C1 segment of cervical spinal cord (tissue), 14 donors: ENCODE results near the gene FYCO1.
A peak's percentile ranks its signal among the peaks of the same experiment; 100 is the strongest.

Experiments used
- DNase-seq, 14 donors: peaks; one replicate each; lab custom pipeline; 2025; lab: John Stamatoyannopoulos, UW

The FYCO1 gene

DNA sequence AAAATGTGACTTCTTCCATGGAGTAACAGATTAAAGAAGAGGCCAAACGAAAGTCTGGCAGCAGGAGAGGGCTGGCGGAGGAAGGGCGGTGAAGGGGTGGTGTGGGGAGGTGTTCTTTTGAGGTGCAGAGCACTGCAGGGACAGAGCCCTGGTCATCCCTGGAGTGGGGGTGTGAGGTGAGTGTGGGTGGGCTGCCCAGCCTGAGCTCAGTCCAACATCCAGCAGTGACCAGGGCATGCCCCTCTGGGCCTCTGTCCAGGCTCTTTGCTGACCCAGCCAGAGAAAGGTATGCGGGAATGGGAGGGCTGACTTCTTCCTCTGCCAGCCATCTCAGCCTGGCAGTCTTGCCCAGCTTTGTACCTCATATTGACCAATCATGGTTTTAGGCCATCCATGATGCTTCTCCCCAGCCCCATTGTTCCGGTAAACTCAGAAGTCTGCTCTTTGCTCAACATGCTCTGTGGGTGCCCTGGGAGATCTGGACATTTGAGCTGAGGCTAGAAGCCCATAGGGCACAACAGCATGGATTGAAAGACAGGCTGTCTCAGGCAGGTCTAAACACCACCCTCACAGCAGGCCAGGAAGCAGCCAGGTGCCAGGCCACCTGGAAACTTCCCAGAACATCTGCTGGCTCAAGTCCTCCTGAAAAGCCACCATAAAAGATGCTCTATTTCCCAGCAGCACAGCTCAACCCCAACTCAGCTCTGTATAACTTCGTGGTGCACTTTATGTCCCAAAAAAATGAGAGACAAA is 78.3 kb downstream of the FYCO1 start:
- peak in 1 of 14 donors; percentile 6 for DNase-seq

DNA sequence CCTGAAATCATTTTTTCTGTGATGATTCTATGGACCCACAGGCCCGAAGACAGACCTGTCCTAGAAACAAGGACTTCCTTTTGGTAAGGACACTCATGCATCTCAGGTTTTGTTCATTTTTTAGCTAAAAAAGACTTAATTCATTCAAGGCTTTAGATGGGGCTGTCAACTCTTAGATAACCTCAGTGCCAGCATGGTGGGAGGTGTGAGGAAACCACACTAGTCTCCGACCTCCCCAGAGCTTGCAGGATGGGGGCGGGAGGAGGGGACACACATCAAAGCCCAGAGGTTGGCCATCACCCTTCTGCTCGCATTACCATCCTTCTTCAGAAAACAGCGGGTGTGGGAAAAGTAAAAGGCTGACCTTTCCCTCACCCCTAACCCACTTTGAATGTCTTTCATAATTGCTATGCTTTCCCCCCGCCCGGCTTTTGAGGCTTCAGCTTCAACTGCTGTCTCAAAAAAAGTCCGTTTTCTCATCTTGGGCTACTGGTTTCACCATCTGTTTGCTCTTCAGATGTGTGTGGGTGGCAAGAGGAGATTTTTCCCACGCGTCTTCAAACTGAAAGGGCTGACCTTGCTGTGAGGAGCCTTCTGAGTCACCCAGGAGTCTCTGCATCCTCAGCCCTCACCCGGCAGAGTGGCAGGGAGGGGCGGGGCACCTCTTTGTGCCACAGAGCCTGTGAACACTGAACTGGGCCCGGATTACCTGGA is 79.9 kb downstream of the FYCO1 start:
- DNase-seq: no peak

DNA sequence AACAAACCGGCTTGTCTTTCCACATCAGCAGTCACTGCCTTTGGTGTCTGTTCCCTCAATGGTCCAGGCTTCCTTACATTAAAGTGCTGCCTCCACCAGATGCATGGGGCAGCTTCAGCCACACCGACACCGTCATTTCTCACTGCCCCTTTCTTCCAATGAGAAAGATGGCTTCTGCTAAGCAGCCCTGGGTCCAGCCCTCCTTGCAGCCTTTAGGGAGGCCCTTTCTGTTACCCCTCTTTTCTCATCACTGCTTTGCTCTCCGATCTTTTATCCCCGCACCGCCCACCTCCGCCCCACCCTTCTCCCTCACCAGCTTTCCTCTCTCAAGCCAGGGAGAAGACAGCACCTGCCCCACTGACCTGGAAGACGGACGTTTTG is 80.6 kb downstream of the FYCO1 start:
- no peak for DNase-seq

DNA sequence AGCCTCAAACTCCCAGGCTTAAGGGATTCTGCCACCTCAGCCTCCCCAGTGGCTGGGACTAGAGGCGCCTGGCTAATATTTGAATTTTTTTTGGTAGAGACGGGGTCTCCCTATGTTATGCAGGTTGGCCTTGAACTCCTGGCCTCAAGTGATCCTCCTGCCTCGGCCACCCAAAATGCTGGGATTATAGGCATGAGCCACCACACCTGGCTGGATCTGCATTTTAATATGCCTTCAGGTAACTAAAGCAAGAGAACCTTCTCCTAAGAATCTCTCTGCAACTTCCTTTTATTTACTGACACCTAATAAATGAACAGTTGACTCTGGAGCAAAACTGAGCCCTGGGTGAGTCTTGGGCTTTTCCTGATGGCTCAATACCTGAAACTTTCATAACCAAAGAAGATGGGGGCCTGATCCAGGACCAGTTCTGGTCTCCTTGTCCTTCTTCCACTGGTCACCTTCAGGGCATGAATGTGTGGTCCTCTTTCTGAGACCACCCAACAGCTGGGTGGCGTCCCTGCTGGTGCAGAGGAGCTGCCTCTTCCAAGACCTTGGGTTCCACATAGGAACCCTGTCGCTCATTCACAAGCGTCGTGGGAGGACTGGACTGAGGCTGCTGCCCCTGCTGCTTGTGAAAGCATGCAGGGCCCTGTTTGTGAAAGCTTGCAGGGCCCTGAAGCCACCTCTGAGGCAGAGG is 81.1 kb downstream of the FYCO1 start:
- DNase-seq: no peak

DNA sequence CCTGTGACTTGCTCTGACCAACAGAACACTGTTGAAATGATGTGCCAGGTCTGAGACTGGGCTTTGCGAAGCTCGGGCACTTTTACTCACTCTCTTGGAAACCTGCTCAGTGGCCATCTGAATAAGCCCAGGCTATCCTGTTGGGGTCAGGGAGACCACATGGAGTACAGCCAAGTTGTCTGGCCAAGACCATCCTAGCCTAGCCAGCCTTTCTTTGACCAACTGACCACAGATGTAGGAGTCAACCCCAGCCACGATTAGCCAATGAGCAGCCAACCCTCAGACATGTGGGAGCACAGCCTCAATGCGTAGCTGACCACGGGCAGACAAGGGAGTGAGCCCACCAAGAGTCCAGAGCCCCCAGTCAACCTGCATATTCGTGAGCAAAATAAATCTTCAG is 83.2 kb downstream of the FYCO1 start:
- no peak for DNase-seq

DNA sequence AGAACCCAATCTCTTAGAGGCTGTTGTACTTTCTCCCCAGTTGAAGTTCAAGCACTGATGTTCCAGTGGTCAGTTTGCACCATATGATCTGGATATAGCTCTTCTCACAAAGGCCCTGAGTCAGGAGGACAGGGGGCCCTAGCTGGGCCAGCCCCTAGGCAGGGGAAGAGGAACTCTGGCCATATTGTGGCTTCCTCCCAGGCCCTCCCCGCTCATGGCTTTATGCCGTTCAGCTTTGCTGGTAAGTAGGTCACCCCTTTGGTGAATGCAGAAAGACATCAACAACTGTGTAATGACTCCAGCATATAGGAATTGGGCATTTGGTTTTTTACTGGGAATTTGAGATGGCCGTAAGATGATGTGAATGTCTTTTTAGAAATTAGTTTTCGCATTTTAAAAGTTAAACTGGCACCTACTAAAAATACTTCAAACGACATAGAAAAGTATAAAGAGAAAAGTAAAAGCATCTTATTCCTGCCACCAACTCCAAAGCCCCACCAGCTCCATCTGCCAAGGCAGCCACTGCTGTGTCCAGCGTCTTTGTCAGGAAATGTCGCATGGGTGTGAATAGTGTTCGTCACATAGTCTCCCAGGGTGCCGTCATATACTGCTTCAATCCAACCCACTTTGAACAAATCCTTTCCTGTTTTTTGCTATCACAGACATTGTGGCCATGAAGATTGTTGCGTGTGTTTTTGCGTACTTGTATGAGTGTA is 84.0 kb downstream of the FYCO1 start:
- DNase-seq: no peak

DNA sequence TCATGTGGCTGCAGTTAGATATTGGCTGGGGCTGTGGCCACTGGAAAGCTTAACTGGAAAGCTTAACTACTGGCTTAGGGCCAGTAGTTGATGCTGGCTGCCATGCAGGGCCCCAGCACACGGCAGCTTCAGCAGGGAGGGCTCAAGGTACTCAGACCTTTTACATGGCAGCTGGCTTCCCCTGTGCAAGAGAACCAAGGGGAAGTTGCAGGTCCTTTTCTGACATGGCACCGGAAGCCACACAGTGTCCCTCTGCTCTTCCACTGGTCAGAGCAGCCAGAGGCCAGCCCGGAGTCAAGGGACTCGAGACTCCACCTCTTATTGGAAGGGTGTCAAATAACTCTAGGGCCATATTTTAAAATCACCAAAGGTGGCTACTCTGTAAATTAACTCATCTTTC is 84.7 kb downstream of the FYCO1 start:
- DNase-seq: no peak

DNA sequence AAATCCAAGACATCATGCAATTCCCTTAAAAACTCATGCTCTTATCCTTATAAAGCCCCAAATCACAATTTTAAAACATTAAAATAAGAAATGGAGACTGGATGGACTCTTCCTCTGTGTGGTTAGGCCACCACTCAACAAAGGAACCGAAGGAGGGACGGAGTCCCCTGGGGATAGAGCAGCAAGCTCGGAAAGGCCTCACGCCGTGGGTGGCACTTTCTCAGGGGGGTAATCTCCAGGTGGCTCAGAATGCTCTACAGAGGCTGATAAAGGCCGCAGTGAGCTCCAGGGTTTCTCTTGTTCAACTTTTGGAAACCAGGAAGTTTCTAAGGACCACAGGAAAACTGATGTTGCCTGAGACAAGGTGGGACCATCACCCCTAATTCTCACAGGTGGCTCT is 86.1 kb downstream of the FYCO1 start:
- no peak for DNase-seq

DNA sequence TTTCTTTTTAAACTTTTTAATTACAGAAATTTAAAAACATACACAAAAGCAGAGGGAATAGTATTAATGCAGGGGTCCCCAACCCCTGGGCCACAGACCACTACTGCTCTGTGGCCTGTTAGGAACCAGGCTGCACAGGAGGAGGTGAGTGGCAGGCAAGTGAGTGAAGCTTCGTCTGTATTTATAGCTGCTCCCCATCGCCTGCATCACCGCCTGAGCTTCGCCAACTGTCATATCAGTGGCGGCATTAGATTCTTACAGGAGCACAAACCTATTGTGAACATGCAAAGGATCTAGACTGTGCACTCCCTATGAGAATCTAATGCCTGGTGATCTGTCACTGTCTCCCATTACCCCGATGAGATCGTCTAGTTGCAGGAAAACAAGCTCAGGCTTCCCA is 86.9 kb downstream of the FYCO1 start:
- DNase-seq: no peak

DNA sequence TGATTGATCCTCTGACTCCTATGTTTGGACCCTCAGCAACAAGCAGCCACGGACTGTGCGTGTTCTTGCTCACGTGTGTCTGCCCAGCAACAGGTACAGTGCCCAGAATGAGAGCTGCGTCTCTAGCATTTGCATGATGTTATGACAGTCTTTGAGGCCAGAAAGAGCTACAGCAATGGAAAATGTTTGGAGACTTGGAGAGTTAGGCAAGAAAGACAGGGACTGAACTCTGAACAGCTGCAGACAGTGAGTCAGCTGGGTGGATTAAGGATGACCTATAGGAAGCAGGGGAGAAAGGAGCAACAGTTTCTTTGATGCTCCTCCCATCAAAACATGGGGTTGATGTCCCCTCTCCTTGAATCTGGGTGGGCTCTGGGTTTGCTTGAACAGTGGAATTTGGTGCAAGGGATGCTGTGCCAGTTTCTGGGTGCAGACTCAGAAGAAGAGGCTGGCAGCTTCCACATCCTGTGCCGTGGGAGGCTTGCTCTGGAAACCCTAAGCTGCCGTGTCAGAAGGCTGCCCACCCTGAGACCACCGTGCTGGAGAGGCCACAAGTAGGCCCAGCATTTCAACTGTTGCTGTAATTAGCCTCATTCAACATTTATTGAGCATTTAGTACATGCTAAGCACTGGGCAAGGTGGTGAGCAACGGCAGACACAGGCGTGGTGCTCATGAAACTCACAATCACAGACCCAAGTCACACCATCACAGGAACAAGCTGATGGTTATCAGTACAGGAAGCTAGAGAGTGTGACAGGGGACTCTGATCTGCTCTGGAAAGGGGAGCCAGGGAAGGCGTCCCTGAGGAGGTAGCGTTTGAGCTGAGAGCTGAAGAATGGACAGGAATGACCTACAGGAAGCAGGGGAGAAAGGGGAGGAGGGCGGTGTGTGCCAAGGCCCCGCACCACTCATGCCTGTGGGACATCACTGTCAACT is 87.6 kb downstream of the FYCO1 start:
- DNase-seq: no peak

DNA sequence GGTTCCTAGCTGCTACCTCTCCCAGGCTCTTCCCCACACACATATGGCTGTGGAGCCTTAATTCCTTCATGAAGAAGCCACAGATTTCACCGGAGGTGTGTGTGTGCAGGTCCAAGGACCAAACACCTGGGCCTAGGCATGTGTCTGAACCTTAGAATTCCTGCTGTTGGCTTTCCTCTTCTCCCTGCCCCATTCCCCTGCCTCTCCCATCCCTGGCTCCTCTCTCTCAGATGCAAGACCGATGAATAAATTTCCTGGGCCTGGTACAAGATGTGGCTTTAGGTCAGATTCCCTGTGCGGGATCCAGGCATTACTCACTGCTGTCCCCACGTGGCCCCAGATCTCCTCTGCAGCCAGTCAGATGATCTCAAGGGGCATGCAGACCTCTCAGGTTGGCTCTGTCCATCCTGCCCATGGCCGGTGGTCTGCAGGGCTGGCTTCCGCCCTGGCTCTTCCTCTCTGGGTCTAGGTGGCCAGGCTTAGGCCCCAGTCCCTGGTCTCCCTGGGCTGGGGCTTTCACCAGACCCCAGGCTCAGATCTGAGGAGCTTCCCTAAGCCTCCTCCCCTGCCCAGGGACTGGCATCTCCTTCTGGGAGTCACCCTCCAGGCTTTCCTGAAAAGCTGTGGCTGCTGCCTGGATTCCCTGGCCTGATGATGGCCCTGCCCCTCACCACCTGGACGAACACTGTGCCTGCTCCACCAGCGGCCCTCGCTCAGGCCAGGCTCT is 88.8 kb downstream of the FYCO1 start:
- DNase-seq: no peak

DNA sequence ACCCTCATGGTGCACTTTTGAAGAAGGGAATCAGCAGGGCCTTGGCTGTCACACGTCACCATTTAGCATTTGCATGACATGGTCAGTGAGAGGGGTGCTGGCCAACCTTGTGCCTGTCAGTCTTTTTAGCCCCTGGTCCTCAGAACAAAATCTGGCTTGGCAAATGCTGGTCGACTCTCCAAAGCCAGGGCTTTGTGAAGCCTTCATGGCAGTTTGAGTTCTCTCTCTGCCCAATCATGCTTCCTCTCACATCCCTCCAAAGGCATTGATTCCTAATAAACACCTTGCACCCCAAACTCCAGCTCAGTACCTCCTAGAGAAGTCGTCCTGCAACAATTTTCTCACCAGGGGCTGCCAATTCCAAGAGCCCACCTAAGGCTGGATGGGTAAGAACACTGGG is 89.9 kb downstream of the FYCO1 start:
- no peak for DNase-seq

DNA sequence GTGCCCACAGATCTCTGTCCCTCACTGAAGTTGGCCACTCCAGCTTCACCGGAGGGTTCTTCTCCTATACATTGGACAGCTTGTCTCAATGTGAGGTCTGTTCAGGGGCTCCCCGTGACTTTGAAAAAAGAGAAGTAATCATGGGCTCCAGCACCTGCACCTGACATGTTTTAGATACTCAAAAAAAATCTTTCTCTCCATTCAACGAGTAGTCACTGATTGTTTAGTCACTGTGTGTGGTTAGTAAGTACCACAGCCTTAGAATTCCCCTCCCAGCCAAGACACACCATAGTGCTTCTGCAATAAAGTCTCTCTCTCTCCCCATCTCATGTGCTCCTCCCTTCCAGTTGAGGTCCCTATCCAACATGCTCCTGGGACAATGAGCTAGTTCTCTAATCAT is 90.7 kb downstream of the FYCO1 start:
- DNase-seq: no peak

DNA sequence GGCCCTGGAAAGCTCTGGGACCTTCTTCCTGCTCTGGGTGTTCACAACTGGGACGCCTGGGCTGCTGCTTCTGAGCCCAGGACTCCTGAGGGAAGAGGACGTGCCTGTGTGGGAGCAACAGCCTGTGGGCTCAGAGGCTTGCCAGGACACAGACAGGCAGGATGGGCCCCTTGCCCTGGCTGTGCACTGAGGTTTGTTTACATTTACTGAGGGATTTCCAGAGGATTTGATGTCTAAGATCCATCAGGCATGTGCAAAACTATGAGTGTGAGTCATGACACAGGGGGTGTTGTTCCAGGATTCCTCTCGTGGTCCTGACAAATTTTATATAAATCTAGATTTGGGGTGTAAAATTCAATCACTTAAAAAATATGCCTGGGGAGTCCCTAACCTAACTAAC is 98.7 kb downstream of the FYCO1 start:
- no peak for DNase-seq

DNA sequence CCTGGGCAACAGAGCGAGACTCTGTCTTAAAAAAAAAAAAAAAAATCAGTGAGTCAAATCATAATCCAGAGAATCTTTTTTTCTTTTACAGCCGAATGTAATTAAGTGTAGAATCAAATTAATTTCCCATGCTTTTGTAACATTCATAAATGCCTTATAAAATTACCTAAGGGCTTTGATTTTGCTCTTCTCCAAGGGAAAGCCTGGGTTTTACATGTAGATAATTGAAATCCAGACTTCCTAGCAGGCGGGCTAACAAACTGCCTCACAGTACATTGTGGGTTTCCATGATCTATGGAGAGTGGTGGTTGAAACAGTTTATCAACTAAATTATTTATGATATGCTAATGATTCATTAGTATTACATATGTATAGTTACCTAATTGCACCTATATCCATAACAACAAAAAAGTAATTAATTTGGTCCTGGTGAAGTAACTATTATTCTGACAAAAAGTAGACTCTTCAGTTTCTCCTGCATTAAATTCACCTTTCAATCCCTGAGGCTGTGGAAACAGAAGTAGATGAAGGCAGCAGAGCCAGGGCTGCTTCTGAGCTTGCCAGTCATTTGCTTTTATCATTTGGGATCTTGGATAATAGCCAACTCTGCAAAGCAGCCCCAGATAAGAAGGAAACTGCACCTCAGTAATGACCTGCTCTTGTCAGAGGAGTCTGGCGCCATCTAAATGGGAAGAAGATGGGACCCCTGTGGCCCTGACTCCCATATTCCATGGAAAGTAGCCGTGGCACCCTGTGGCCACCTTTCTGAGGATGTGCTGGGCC is 99.7 kb downstream of the FYCO1 start:
- DNase-seq: no peak

DNA sequence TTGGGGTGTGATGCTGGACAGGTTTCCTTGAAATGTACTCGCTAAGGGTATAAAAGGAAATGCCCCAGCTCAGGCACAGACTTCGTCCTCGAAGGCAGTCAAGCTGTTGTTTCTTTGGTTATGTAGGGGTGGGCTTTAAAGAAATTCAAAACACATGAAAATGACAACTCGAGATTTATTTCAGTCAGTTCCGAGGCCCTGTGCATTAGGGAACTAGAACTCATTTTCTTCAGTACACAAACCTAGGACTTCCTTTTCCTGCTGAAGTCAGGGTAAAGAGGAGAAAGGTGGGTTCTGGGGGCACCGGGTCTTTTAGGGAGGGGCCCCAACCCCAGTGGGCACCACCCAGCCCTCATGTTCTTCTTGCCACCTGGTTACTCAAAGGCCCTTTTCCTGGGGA is 101.6 kb downstream of the FYCO1 start:
- DNase-seq: no peak

DNA sequence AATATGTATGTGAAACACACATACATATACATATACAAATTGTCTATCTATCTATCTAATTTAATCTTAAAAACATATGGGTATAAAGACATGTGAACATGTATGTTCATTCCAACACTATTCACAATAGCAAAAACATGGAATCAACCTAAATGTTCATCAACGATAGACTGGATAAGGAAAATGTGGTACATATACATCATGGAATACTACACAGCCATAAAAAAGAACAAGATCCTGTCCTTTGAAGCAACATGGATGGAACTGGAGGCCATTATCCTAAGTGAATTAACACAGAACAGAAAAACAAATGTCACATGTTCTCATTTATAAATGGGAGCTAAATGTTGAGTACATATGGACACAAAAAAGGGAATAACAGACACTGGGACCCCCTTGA is 103.5 kb downstream of the FYCO1 start:
- DNase-seq: no peak

DNA sequence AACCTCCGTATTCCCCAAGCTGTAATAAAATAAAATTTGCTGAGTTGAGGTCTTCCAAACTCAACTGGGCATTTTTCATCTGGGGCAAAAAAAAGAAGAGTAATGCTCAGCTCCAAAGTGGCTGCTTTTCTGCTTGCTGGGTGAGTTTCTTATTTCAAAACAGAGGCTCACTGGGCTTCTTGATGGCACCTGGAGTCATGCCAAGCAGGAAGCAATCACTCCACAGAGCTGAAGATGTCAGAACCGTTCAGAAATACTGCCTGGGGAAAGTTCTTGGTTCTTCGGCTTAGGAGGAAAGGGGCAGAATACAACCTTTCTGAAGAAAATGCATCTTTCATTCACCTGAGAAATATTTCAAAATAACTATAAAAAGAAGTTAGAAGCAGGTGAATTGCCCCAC is 105.2 kb downstream of the FYCO1 start:
- no peak for DNase-seq

DNA sequence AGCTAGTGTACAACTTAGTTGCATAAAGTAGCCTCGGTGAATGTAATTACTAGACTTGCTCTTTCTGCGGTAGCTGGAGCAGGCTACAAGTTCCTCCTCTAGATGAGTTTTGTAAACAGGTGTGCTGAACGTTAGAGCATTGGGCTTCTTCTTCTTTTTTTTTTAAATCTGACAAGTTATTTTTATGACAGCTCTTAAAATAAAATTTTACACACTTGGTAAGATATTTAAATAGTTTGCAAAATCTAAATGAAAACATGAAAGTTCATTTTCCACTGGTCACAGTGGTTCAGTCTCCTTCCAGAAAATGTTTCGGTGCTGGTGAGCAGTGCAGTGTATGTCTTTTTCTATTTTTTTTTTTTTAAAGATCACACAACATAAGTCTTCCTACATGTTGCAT is 106.3 kb downstream of the FYCO1 start:
- DNase-seq: no peak
